BLaER1 treated with 17β-estradiol and CSF1 and Interleukin-3, amounts not matched to agents 10 nM and 100 nM (cell line): ENCODE data around the gene KCTD12.
"Not testable (repeated sequence)": the region's sequence is repeated elsewhere in the genome, so short reads cannot be mapped to it uniquely, and the experiment has no call there.

Source experiments
- H3K27ac ChIP-seq, 11 experiments: shearing (Covaris generic); formaldehyde crosslinking; 2 replicates each; pipeline ENCODE4 v1.8.1; 2022
- H3K27me3 ChIP-seq, 11 experiments: shearing (Covaris generic); formaldehyde crosslinking; 2 replicates each; pipeline ENCODE4 v1.8.1; 2022
- H3K36me3 ChIP-seq, 11 experiments: shearing (Covaris generic); formaldehyde crosslinking; 2 replicates each; pipeline ENCODE4 v1.8.1; 2022
- H3K4me1 ChIP-seq, 10 experiments: shearing (Covaris generic); formaldehyde crosslinking; 2 replicates each; pipeline ENCODE4 v1.8.1; 2022
- H3K4me2 ChIP-seq, 11 experiments: shearing (Covaris generic); formaldehyde crosslinking; 2 replicates each; pipeline ENCODE4 v1.8.1; 2022
- H3K4me3 ChIP-seq, 10 experiments: shearing (Covaris generic); formaldehyde crosslinking; 2 replicates each; pipeline ENCODE4 v1.8.1; 2022
- H3K9ac ChIP-seq, 11 experiments: shearing (Covaris generic); formaldehyde crosslinking; 2 replicates each; pipeline ENCODE4 v1.8.1; 2022
- H3K9me3 ChIP-seq, 11 experiments: shearing (Covaris generic); formaldehyde crosslinking; replicated peaks in 1 of 11; 2 replicates each; pipeline ENCODE4 v1.8.1; 2022
- H4K20me1 ChIP-seq, 11 experiments: shearing (Covaris generic); formaldehyde crosslinking; 2 replicates each; pipeline ENCODE4 v1.8.1; 2022
- Cebpa-rat ChIP-seq, 11 experiments: shearing (Covaris generic); IDR thresholded peaks; 2 replicates each; pipeline ENCODE4 v1.8.1; 2022

The KCTD12 gene

DNA sequence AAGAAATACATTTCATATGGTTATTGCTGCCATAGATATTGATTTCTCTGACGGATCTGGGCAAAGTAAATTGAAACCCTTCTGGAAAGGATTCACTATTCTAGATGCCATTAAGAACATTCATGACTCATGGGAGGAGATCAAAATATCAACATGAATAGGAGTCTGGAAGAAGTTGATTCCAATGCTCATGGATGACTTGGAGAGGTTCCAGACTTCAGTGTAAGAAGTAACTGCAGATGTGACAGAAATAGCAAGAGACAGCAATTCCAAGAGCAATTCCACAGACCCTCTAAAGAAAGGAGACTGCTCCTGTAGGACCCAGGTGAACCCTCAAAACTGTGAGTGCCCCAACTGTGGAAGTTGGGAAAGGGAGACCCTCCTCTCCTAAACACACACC is 30.9 kb upstream of the KCTD12 start:
- Histone ChIP-seq H3K9me3 (no peaks in the 10 kb centered on the region), H3K9ac (no peak overlapping the region), H3K4me3 (no peak overlapping the region), H3K27me3 (no peaks in the 10 kb centered on the region), H3K27ac (no peak overlapping the region), H3K36me3 (no peaks in the 10 kb centered on the region), H3K4me1 (peaks cover 0 to under 1% (median 0%) of the 10 kb centered on the region in 10 experiments; a peak in 2 of 20 replicates), H4K20me1 (no peaks in the 10 kb centered on the region), H3K4me2 (no peak overlapping the region)
- TF ChIP-seq Cebpa-rat (IDR thresholded peaks at IDR 0.05), result no peak

DNA sequence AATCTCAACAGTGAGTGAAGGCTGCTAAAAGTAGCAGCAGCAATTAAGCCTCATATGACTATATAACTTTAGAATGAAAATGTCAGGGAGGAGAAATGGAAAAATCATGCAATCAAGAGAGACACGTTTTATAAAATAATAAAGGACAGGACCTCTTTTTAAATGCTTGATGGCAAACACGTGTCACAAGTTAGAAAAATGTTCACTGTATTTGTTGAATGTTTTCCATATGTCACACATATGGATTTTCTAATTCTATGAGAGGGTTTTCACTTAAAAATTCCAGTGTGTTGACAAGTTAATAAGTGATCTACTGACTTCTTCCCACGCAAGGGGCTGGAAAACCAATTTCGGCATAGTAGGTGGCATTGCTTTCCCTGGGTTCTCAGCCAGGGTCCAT is 27.7 kb upstream of the KCTD12 start:
- H3K36me3 ChIP-seq, result no peaks in the 10 kb centered on the region
- H3K27ac ChIP-seq, result no peak overlapping the region
- H3K4me1 ChIP-seq, result peaks cover 0 to 9% (median 7%) of the 10 kb centered on the region in 10 experiments; a peak in 13 of 20 replicates
- no peaks in the 10 kb centered on the region for H3K9me3 ChIP-seq
- no peak for TF ChIP-seq Cebpa-rat (IDR thresholded peaks at IDR 0.05)
- H3K4me3 ChIP-seq, result no peak overlapping the region
- H3K27me3 ChIP-seq, result no peaks in the 10 kb centered on the region
- no peak overlapping the region for H3K9ac ChIP-seq
- H4K20me1 ChIP-seq, result no peaks in the 10 kb centered on the region
- no peak overlapping the region for H3K4me2 ChIP-seq

DNA sequence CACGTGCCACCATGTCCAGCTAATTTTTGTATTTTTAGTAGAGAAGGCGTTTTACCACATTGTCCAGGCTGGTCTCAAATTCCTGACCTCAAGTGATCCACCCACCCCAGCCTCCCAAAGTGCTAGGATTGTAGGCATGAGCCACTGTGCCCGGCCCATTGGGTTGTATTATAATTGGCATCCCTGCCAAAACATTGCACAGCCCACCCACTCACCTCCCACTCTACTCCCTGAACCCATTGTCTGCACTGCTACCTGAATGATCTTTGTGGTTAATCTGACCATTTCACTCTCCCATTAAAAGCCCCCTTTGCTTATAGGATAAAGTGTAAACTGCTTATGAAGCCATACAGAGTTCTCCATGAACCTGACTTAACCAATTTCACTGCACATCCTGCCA is 26.3 kb upstream of the KCTD12 start:
- H4K20me1 ChIP-seq, result no peaks in the 10 kb centered on the region
- H3K4me1 ChIP-seq, result peaks cover 0 to 11% (median 8%) of the 10 kb centered on the region in 10 experiments; a peak in 13 of 20 replicates
- H3K4me3 ChIP-seq, result no peak overlapping the region
- no peaks in the 10 kb centered on the region for H3K9me3 ChIP-seq
- H3K27me3 ChIP-seq, result no peaks in the 10 kb centered on the region
- no peak overlapping the region for H3K4me2 ChIP-seq
- no peak overlapping the region for H3K27ac ChIP-seq
- no peak overlapping the region for H3K9ac ChIP-seq
- no peak for TF ChIP-seq Cebpa-rat (IDR thresholded peaks at IDR 0.05)
- no peaks in the 10 kb centered on the region for H3K36me3 ChIP-seq

DNA sequence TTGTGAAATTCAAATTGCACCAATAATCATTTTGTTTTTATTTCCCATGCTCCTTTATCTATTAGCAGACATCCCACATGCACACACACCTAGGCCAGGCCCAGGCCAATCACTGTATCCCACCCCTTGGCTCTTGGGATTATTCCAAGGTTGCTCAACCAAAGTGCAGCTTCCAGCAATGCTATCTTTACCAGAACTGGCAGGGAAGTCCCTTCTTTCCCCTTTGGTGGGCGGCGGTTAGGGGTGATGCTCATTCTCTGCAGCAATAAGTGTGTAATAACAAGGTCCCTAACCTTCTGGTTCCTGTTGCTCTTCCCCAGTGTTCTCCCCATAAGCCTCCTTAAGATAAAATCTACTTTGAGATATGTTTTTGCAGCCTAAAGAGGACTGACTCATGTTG is 18.3 kb upstream of the KCTD12 start:
- H3K9me3 ChIP-seq, result peaks cover 3 to 7% (median 4%) of the 10 kb centered on the region in 11 experiments
- H3K9ac ChIP-seq, result 0 out of 22 replicates have a peak overlapping the region, but pooled peaks of 1 of the 11 experiments have one; percentile 18
- no peaks in the 10 kb centered on the region for H3K36me3 ChIP-seq
- H3K4me1 ChIP-seq, result peaks cover 6 to 29% (median 9%) of the 10 kb centered on the region in 10 experiments; a peak in 17 of 20 replicates
- H4K20me1 ChIP-seq, result no peaks in the 10 kb centered on the region
- TF ChIP-seq Cebpa-rat (IDR thresholded peaks at IDR 0.05), result no peak
- H3K27me3 ChIP-seq, result no peaks in the 10 kb centered on the region
- H3K4me2 ChIP-seq, result peak overlapping the region in 3 of 11 experiments; percentile 19 to 63 (median 38); a peak in 4 of 22 replicates
- H3K4me3 ChIP-seq, result no peak overlapping the region
- no peak overlapping the region for H3K27ac ChIP-seq

DNA sequence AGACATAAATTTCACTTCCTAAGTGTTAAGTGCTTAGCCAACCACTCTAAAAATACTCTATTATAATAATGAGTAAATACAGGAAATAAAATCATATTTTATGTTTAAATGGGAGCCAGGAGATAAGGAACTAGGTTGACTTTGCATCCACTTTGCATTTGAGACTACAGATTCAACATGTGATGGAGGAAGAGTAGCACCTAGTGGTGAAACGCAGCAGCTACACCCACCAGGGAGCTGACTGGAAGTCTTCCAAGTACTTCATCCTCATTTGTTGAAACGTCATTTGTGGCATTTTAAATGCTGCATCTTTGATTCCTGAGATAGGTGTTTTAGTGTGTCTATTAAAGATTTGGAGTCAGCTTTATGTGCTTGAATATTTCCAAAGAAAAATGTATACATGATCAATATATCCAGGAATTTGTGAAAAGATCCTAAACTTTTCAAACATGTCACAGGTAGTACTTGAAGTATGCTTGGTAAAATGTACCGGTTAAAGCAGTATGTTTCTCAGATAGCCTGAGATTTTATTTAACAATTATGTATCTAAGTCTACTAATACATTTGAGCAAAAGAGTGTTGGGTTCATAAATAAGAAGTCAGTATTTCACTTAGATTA is 17.4 kb upstream of the KCTD12 start:
- TF ChIP-seq Cebpa-rat (IDR thresholded peaks at IDR 0.05), result no peak
- Histone ChIP-seq H3K36me3 (no peaks in the 10 kb centered on the region), H3K9me3 (peaks cover 11 to 16% (median 12%) of the 10 kb centered on the region in 11 experiments), H3K27me3 (no peaks in the 10 kb centered on the region), H3K4me2 (peak overlapping the region in 2 of 11 experiments; percentile 17 to 57; a peak in 4 of 22 replicates), H3K27ac (no peak overlapping the region; a peak in 1 of 22 replicates), H4K20me1 (no peaks in the 10 kb centered on the region), H3K4me1 (peaks cover 0 to 29% (median under 1%) of the 10 kb centered on the region in 10 experiments; a peak in 7 of 20 replicates), H3K4me3 (no peak overlapping the region), H3K9ac (no peak overlapping the region)

DNA sequence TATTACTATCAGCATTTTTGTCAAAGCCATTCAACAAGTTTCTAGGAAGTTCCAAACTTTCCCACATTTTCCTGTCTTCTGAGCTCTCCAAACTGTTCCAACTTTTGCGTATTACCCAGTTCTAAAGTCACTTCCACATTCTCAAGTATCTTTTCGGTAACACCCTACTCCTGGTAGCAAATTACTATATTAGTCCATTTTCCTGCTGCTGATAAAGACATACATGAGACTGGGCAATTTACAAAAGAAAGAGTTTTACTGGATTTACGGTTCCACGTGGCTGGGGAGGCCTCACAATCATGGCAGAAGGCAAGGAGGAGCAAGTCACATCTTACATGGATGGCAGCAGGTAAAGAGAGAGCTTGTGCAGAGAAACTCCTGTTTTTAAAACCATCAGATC is 12.9 kb upstream of the KCTD12 start:
- H3K9me3 ChIP-seq, result peaks cover 21 to 43% (median 28%) of the 10 kb centered on the region in 11 experiments
- not testable (repeated sequence) for H3K4me2 ChIP-seq, H3K9ac ChIP-seq, H3K27ac ChIP-seq, H3K4me3 ChIP-seq, H3K36me3 ChIP-seq, H3K27me3 ChIP-seq, H4K20me1 ChIP-seq
- H3K4me1 ChIP-seq, result peaks cover 7 to 38% (median 14%) of the 10 kb centered on the region in 10 experiments

DNA sequence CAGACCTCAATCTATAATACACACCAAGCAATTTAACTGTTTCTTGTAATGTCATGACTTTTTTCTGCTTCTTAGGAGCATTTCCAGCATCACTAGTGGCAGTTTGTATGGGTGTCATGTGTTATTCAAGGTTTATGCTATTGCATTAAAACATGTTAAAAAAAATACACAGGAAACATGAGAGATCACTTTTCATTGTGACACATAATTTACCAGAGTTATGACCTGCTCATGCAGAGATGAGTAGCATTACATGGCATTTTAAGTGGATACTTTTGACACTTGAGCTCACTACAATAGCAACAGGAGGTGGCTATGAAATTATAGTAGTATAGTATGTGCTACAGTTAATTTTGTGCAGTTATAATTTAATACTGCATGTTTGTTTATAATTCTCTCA is 11.0 kb upstream of the KCTD12 start:
- peaks cover 7 to 32% (median 18%) of the 10 kb centered on the region in 10 experiments for H3K4me1 ChIP-seq
- not testable (repeated sequence) for H3K4me3 ChIP-seq, H3K27ac ChIP-seq, H3K4me2 ChIP-seq, H4K20me1 ChIP-seq, H3K27me3 ChIP-seq, H3K9ac ChIP-seq, H3K36me3 ChIP-seq
- peaks cover 21 to 43% (median 28%) of the 10 kb centered on the region in 11 experiments for H3K9me3 ChIP-seq

DNA sequence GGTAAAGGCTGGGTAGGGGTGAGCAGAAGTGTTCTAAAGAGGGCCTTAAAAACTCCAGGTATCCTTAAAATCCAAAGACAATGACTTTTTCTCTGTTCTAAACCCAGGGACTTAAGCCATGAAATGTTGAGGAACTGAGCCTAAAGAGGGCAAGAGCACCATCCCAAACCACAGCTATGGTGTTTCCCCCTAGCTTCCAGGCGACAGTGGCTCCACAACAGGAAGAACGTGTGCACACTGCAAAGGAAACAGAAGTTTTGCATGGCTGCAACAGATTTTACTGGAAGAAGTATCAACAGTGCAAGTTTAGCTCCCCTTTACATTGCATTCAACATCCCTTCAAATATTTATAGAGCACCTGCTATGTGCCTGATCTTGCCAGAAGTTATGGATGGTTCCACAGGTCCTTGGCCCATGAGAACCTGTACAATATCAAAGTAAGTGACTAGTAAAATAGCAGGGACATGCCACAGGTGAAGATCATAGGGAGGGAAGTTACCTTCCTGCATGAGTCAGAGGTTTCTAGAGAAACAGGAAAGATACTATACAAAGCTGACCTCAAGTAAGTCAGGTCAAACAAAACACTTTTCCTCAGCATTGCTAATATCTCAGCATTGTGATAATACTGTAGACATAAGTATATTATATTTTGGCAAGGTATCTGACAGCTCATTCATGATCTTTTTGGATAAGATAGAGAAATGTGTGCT is 8.4 kb upstream of the KCTD12 start:
- Histone ChIP-seq H3K9me3 (peaks cover 19 to 37% (median 26%) of the 10 kb centered on the region in 11 experiments), H3K36me3 (peaks cover 0 to 8% (median 0%) of the 10 kb centered on the region in 11 experiments; a peak in 1 of 22 replicates), H4K20me1 (no peaks in the 10 kb centered on the region), H3K9ac (peak overlapping the region in 1 of 11 experiments; percentile 46; a peak in 1 of 22 replicates), H3K4me1 (peaks cover 7 to 39% (median 18%) of the 10 kb centered on the region in 10 experiments), H3K27ac (peak overlapping the region in 7 of 11 experiments; percentile 17 to 75 (median 48); a peak in 10 of 22 replicates), H3K27me3 (no peaks in the 10 kb centered on the region), H3K4me3 (no peak overlapping the region), H3K4me2 (peak overlapping the region; percentile 21 to 85 (median 60))
- TF ChIP-seq Cebpa-rat (IDR thresholded peaks at IDR 0.05), result no peak

DNA sequence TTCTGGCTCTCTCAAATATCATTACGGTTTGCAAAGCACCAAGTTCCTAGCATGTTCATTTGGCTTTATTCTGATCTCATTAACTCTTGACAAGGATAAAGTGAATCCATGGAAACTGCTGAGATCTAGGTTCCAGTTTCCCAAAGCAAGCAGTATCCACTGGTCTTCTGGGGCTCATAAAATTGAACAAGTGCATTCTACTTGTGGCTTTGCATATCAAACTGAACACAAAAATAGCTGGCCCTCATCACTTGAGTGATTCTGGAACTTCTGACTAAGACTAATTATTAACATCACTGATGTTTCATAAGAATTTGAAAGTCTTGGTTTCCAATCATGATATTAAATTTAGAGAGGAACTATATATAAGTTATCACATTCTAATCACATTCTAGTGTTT is 6.3 kb upstream of the KCTD12 start:
- no peak for TF ChIP-seq Cebpa-rat (IDR thresholded peaks at IDR 0.05)

More for the DNA sequence above, 6.3 kb upstream of the KCTD12 start:
- Histone ChIP-seq H3K9ac (no peak overlapping the region), H3K36me3 (no peaks in the 10 kb centered on the region), H4K20me1 (no peaks in the 10 kb centered on the region), H3K4me2 (no peak overlapping the region), H3K27me3 (no peaks in the 10 kb centered on the region), H3K4me3 (no peak overlapping the region), H3K9me3 (peaks cover 0 to 17% (median 6%) of the 10 kb centered on the region in 11 experiments; a peak in 7 of 22 replicates), H3K4me1 (peaks cover 7 to 59% (median 18%) of the 10 kb centered on the region in 10 experiments), H3K27ac (no peak overlapping the region)
